Activated B cell treated with CpG ODN at 0.5 μM for 24 hours (primary cell): ENCODE data around the gene C12orf57. TPM values are rescaled to one million over a fixed set of nuclear protein-coding genes. Genes with fewer than 3 reads are reported as not detected.
A peak's percentile ranks its signal among the peaks of the same experiment; 100 is the strongest.

Experiments
- ATAC-seq: fragments of 200-7000 bp; cut with Tn5 transposase; one replicate; pipeline ENCODE4 v1.10.0; 2021; ENCODE audit warnings: low read depth, mild to moderate bottlenecking, moderate library complexity
- CTCF ChIA-PET: fragments of 350-600 bp; sonication (Branson Sonifier 250); formaldehyde crosslinking; loops from one replicate; lab custom pipeline; 2021; ENCODE audit warnings: antibody characterized with exemption; lab: Charles Lee
- POLR2A ChIA-PET: fragments of 350-600 bp; sonication (Branson Sonifier 250); formaldehyde crosslinking; loops from one replicate; lab custom pipeline; 2021; ENCODE audit warnings: antibody characterized with exemption; lab: Charles Lee
- DNase-seq: peaks from one replicate; pipeline ENCODE4 v3.0.0; 2022
- H3K27ac Mint-ChIP-seq: one replicate; pipeline ENCODE4 v1.8.0; 2020; ENCODE audit warnings: mixed read lengths
- H3K27me3 Mint-ChIP-seq: one replicate; pipeline ENCODE4 v1.8.0; 2021; ENCODE audit warnings: mixed read lengths
- H3K36me3 Mint-ChIP-seq: one replicate; pipeline ENCODE4 v1.8.0; 2021; ENCODE audit warnings: low read depth, mixed read lengths
- H3K4me1 Mint-ChIP-seq: one replicate; pipeline ENCODE4 v1.8.0; 2021; ENCODE audit warnings: mixed read lengths
- H3K4me3 Mint-ChIP-seq: one replicate; pipeline ENCODE4 v1.8.0; 2020; ENCODE audit warnings: mild to moderate bottlenecking, mixed read lengths
- H3K9me3 Mint-ChIP-seq: one replicate; pipeline ENCODE4 v1.8.0; 2020; ENCODE audit warnings: mixed read lengths
- CTCF ChIP-seq: fragments of 200-600 bp; IDR thresholded peaks from one replicate; pipeline ENCODE4 v1.8.0; 2022; ENCODE audit warnings: antibody characterized with exemption, mild to moderate bottlenecking
- intact Hi-C: fragments of 100-400 bp; cut with micrococcal nuclease; formaldehyde crosslinking; loops from one replicate; pipeline ENCODE4 v1.15.1; 2024
- total RNA-seq: library from RNA; stranded (reverse); gene quantifications from 2 replicates; pipeline ENCODE4 v1.2.3, GENCODE V29; 2022

C12orf57 gene
- total RNA-seq, 1 donor from 2014 or later, result 54.8 TPM

- no peak overlapping the region for H3K4me3 Mint-ChIP-seq
- no peak overlapping the region for H3K27ac Mint-ChIP-seq
- no peaks in the 10 kb centered on the region for H3K9me3 Mint-ChIP-seq
- ChIA-PET CTCF (interaction anchor here (0.9 to 1.5 kb wide), 2 partner anchors 31 to 38 kb away, joined by 3 to 4 read pairs; no protein-coding TSS in a partner anchor), POLR2A (interaction anchor here (1.1 to 1.4 kb wide), 3 partner anchors 9 to 44 kb away, joined by 3 read pairs; partner anchors contain the start of genes C12orf57 and RNU7-1)
- TF ChIP-seq CTCF, result no peak
- ATAC-seq (no peak), DNase-seq (no peak)
- intact Hi-C loops, result no loop called here
- no peaks in the 10 kb centered on the region for H3K27me3 Mint-ChIP-seq
- no peaks in the 10 kb centered on the region for H3K36me3 Mint-ChIP-seq
- peaks cover 8% of the 10 kb centered on the region for H3K4me1 Mint-ChIP-seq
Observed at GRCh38 chr12:6899837-6900519, 43.8 kb upstream of the C12orf57 start.

DNA sequence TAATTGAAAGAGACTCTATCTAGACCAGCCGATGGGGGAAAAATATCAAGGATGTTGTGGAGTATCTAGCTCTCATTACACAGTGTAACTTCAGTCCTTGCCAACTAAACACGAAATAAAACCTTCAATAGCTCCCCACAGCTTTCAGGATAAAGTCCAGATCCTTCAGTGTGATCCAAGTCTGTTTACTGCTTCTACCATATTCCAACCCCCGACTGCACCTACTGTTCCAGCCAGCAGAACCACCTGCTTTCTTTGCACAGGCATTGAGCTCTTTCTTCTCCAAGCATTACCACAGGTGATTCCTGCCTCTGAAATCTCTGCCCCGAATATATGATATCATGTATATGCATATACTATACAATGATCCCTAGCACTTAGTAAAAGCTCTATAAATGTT, 41.4 kb upstream of the C12orf57 start:
- POLR2A ChIA-PET, result interaction anchor here (1.3 kb wide), 1 partner anchor 11 kb away, joined by 6 read pairs; no protein-coding TSS in a partner anchor
- no peaks in the 10 kb centered on the region for H3K36me3 Mint-ChIP-seq
- intact Hi-C loops, result no loop called here

GRCh38 chr12:6903722-6904121, 40.1 kb upstream of the C12orf57 start:
- no peaks in the 10 kb centered on the region for H3K9me3 Mint-ChIP-seq
- no peak for DNase-seq
- no peak overlapping the region for H3K4me3 Mint-ChIP-seq
- TF ChIP-seq CTCF, result no peak
- no peaks in the 10 kb centered on the region for H3K36me3 Mint-ChIP-seq
- no peak for ATAC-seq
- CTCF ChIA-PET, result interaction anchor here (2.2 kb wide), 1 partner anchor 31 kb away, joined by 7 read pairs; the partner anchor contains the start of gene SPSB2
- intact Hi-C loops, result loop anchor here (1.0 kb wide), 6 partner anchors 11 to 286 kb away; partner anchors contain the start of genes ENO2, PEX5, SPSB2 and USP5
- POLR2A ChIA-PET, result interaction anchor here (0.6 to 3.3 kb wide), 2 partner anchors 12 to 1027 kb away, joined by 5 to 19 read pairs; no protein-coding TSS in a partner anchor
- H3K4me1 Mint-ChIP-seq, result peaks cover 8% of the 10 kb centered on the region
- H3K27ac Mint-ChIP-seq, result no peak overlapping the region
- no peaks in the 10 kb centered on the region for H3K27me3 Mint-ChIP-seq

More for the DNA sequence above, 41.4 kb upstream of the C12orf57 start:
- no peak for TF ChIP-seq CTCF
- no peaks in the 10 kb centered on the region for H3K9me3 Mint-ChIP-seq
- DNase-seq, result no peak
- no peak overlapping the region for H3K4me3 Mint-ChIP-seq
- ATAC-seq, result no peak
- no peak overlapping the region for H3K27ac Mint-ChIP-seq
- H3K4me1 Mint-ChIP-seq, result peaks cover 8% of the 10 kb centered on the region
- H3K27me3 Mint-ChIP-seq, result no peaks in the 10 kb centered on the region
- CTCF ChIA-PET, result interaction anchor here (1.0 to 1.1 kb wide), 2 partner anchors 11 to 349 kb away, joined by 3 to 4 read pairs; no protein-coding TSS in a partner anchor

DNA sequence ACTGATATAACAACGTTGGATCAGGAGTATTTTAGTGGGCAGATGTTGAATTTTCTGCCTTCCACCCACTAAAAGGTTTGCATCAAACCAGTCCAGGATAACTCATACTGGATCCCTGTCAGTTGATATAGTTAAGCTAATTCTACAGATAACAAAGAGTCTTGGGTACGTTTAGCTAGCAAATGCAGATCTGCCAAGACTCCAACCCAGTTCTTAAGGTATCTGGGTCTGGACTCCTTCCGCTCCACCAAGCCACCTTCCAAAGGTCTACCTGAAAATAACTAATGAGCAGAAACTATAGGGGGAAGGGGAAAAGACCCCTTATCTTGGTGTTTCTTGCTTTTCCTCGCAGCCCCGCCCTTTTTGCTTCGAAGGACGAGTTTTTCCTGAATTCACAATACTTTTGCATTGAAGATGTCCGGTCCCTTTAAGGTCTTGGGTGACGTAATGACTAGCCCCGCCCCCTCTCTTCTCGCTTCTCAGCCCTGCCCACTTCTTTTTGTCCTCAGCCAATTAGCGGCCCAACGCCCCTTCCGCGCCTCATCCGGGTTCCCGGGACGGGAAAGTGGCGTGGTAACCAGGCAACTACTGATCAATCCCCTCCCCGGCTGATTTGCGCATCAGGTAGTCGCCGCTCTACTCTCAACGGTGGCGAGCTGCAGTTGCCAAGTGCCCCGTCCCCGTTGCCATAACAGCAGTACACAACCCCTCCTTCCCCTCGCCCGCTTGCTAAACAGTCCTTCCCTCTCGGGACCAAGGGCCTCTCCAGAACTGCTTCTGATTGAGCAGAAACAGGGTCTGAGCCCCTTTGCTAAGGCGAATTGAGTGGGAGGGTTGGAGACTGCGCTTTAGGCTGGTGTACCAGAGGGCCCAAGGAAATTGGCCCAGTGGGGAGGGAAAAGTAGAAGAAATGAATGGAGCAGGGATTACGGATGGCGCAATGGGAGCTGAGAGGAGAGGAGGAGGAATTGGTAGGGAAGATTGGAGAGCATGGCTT, 39.2 kb upstream of the C12orf57 start, which contains the start of gene LRRC23:
Gene LRRC23 (plus strand): TSS at position 543 of the 997 bp plus-strand sequence. CDS start 812 bp downstream, outside the sequence.
- Mint-ChIP-seq H3K9me3 (no peaks in the 10 kb centered on the region), H3K27ac (no peak within 1 kb of the TSS), H3K36me3 (no peaks in the 10 kb centered on the region), H3K27me3 (no peaks in the 10 kb centered on the region), H3K4me3 (no peak within 1 kb of the TSS), H3K4me1 (peaks cover 6% of the 10 kb centered on the region)
- TF ChIP-seq CTCF, result no peak
- peak; percentile 87 for DNase-seq
- intact Hi-C loops, result loop anchor here (1.0 kb wide), 6 partner anchors 10 to 285 kb away; partner anchors contain the start of genes ENO2, PEX5, SPSB2 and USP5
- ChIA-PET CTCF (interaction anchor here (0.7 to 2.2 kb wide), 4 partner anchors 10 to 32 kb away, joined by 3 to 7 read pairs (median 3); partner anchors contain the start of genes ENO2 and SPSB2), POLR2A (interaction anchor here (0.6 to 3.3 kb wide), 8 partner anchors 10 to 1026 kb away, joined by 5 to 19 read pairs (median 7); partner anchors contain the start of genes ATN1, ENO2, MLF2 and SPSB2)
- ATAC-seq, result peak; percentile 98
